GM12878 (cell line): ENCODE measurements around the gene VN1R5. TPM values are rescaled to one million over a fixed set of nuclear protein-coding genes. Genes with fewer than 3 reads are reported as not detected.

Experiments used
- ATAC-seq: fragments of 200-7000 bp; cut with Tn5 transposase; 3 replicates; pipeline ENCODE4 v1.9.1; 2020; ENCODE audit warnings: mild to moderate bottlenecking, moderate library complexity
- BruUV-seq: library from RNA; stranded (reverse); fragments of 400-500 nt; replicated peaks from 2 replicates; lab custom pipeline; 2021; lab: Mats Ljungman, UMichigan
- CTCF ChIA-PET: fragments of 300-600 bp; sonication (Branson Sonifier 250); formaldehyde crosslinking; extraction: SDS; loops from one replicate; lab custom pipeline; 2021; ENCODE audit warnings: inconsistent platforms; lab: Yijun Ruan, JAX
- POLR2A ChIA-PET: fragments of 350-600 bp; formaldehyde crosslinking; extraction: SDS; loops from one replicate; lab custom pipeline; 2021; ENCODE audit warnings: inconsistent platforms; lab: Charles Lee
- RAD21 ChIA-PET: fragments of 300-600 bp; sonication (Branson Sonifier 250); formaldehyde crosslinking; loops from one replicate; lab custom pipeline; 2023; ENCODE audit warnings: antibody characterized with exemption; ENCODE audit not compliant: unreplicated experiment; lab: Charles Lee
- SMC1A ChIA-PET: fragments of 300-600 bp; sonication (Branson Sonifier 250); formaldehyde crosslinking; loops from one replicate; lab custom pipeline; 2023; ENCODE audit not compliant: unreplicated experiment, uncharacterized antibody; lab: Charles Lee
- DNase-seq: peaks from one replicate; pipeline ENCODE4 v3.0.0-alpha.2; 2011; ENCODE audit warnings: low read depth, low spot score
- FAIRE-seq: peaks from 3 replicates; lab custom pipeline; 2011; peaks lifted over from hg19 to GRCh38; lab: Jason Lieb, UNC
- H2AFZ ChIP-seq: 2 replicates; pipeline ENCODE4 v1.6.0; 2011; ENCODE audit warnings: low read depth, low read length, control low read depth; ENCODE audit not compliant: control insufficient read depth
- H3K27ac ChIP-seq: 2 replicates; pipeline ENCODE4 v1.5.1; 2011; ENCODE audit warnings: control low read depth; ENCODE audit not compliant: control insufficient read depth, insufficient read depth
- H3K27me3 ChIP-seq, 2 experiments: replicated peaks in 1 of 2; 2 replicates each; pipeline versions ENCODE4 v1.6.0 to v1.6.1; 2011; ENCODE audit warnings: low read length in 1 of 2; ENCODE audit not compliant: control insufficient read depth in 2 of 2, insufficient read depth in 2 of 2
- H3K36me3 ChIP-seq, 2 experiments: 2 replicates each; pipeline ENCODE4 v1.5.1; 2011; ENCODE audit warnings: low read length in 1 of 2; ENCODE audit not compliant: control insufficient read depth in 2 of 2, insufficient read depth in 2 of 2
- H3K4me1 ChIP-seq: 2 replicates; pipeline ENCODE4 v1.6.1; 2011; ENCODE audit warnings: mild to moderate bottlenecking, low read length, moderate library complexity, mixed read lengths; ENCODE audit not compliant: control insufficient read depth, insufficient read depth
- H3K4me2 ChIP-seq: 2 replicates; pipeline ENCODE4 v1.6.0; 2011; ENCODE audit warnings: control low read depth; ENCODE audit not compliant: control insufficient read depth, insufficient read depth
- H3K4me3 ChIP-seq: fragments of 200-600 bp; sonication (generic); 2 replicates; pipeline ENCODE4 v1.5.1; 2016
- H3K79me2 ChIP-seq: 2 replicates; pipeline ENCODE4 v1.6.0; 2011; ENCODE audit warnings: low read length; ENCODE audit not compliant: control insufficient read depth, insufficient read depth
- H3K9ac ChIP-seq: 2 replicates; pipeline ENCODE4 v1.8.0; 2011; ENCODE audit warnings: low read length, control low read depth, mixed read lengths; ENCODE audit not compliant: control insufficient read depth, insufficient read depth
- H3K9me3 ChIP-seq: replicated peaks from 3 replicates; pipeline ENCODE4 v1.5.1; 2011; ENCODE audit warnings: mild to moderate bottlenecking, low read length; ENCODE audit not compliant: control insufficient read depth, insufficient read depth
- H4K20me1 ChIP-seq: 2 replicates; pipeline ENCODE4 v1.6.0; 2011; ENCODE audit not compliant: control insufficient read depth, insufficient read depth
- ASH2L ChIP-seq: fragments of 300-600, 200-600 bp; sonication (generic); IDR thresholded peaks from 2 replicates; pipeline ENCODE4 v1.6.1; 2017; ENCODE audit warnings: low read depth, mild to moderate bottlenecking, borderline replicate concordance
- CEBPB ChIP-seq, 2 experiments: fragments of 150-350 bp in 1 of 2; IDR thresholded peaks; 2 replicates each; pipeline ENCODE4 v1.6.1; 2012 to 2014; ENCODE audit warnings: low read depth in 2 of 2, low read length in 2 of 2, borderline replicate concordance in 1 of 2, inconsistent platforms in 1 of 2
- CREM ChIP-seq: IDR thresholded peaks from 2 replicates; pipeline ENCODE4 v1.6.1; 2014; ENCODE audit warnings: antibody characterized with exemption, low read depth
- GATAD2B ChIP-seq: fragments of 450-650 bp; conservative IDR thresholded peaks from 2 replicates; pipeline ENCODE4 v1.6.1; 2017; ENCODE audit warnings: low read depth, mild to moderate bottlenecking, moderate library complexity
- HDAC2 ChIP-seq: fragments of 200-600 bp; sonication (generic); IDR thresholded peaks from 2 replicates; pipeline ENCODE4 v1.6.1; 2017
- JUNB ChIP-seq: IDR thresholded peaks from 2 replicates; pipeline ENCODE4 v1.6.1; 2016; ENCODE audit warnings: antibody characterized with exemption, mild to moderate bottlenecking
- KAT2A ChIP-seq: conservative IDR thresholded peaks from 2 replicates; pipeline ENCODE4 v1.6.1; 2011; ENCODE audit warnings: low read depth, low read length; ENCODE audit not compliant: control insufficient read depth
- NRF1 ChIP-seq: conservative IDR thresholded peaks from 2 replicates; pipeline ENCODE4 v1.6.1; 2011; ENCODE audit warnings: mild to moderate bottlenecking, low read depth, low read length, improper control_type of control experiment
- POLR2A ChIP-seq: IDR thresholded peaks from 2 replicates; pipeline ENCODE4 v1.6.1; 2011; ENCODE audit warnings: low read depth, mild to moderate bottlenecking, low read length
- RAD21 ChIP-seq: IDR thresholded peaks from 2 replicates; pipeline ENCODE4 v1.6.1; 2011; ENCODE audit warnings: mild to moderate bottlenecking, low read depth, low read length, moderate library complexity; ENCODE audit not compliant: insufficient read depth
- RAD51 ChIP-seq: fragments of 450-650 bp; IDR thresholded peaks from 2 replicates; pipeline ENCODE4 v1.6.1; 2016; ENCODE audit warnings: moderate library complexity, mild to moderate bottlenecking, inconsistent platforms
- SIX5 ChIP-seq: IDR thresholded peaks from 2 replicates; pipeline ENCODE4 v1.6.1; 2011; ENCODE audit warnings: mild to moderate bottlenecking, low read depth, low read length, moderate library complexity; ENCODE audit not compliant: severe bottlenecking
- SMARCA5 ChIP-seq: fragments of 450-650 bp; IDR thresholded peaks from 2 replicates; pipeline ENCODE4 v1.6.1; 2017; ENCODE audit warnings: mild to moderate bottlenecking
- TBL1XR1 ChIP-seq: IDR thresholded peaks from 2 replicates; pipeline ENCODE4 v1.6.1; 2012; ENCODE audit warnings: low read depth, low read length, improper control_type of control experiment
- TCF3 ChIP-seq: IDR thresholded peaks from 2 replicates; pipeline ENCODE4 v1.6.1; 2012; ENCODE audit warnings: low read depth, mild to moderate bottlenecking, low read length, borderline replicate concordance; ENCODE audit not compliant: insufficient read depth
- USF1 ChIP-seq: IDR thresholded peaks from 2 replicates; pipeline ENCODE4 v1.6.1; 2011; ENCODE audit warnings: borderline replicate concordance, low read depth, mild to moderate bottlenecking, moderate library complexity, mixed read lengths, low read length; ENCODE audit not compliant: insufficient read depth; ENCODE audit errors: extremely low read length
- WGBS: methylation state at CpG from one replicate; pipeline ENCODE4 v1.1.6; 2016; ENCODE audit warnings: low lambda C conversion rate; ENCODE audit not compliant: insufficient replicate concordance, insufficient coverage; ENCODE audit errors: missing lambda C conversion rate; 5-methylcytosine and 5-hydroxymethylcytosine counted together
- in situ Hi-C: fragments of 300-500 bp; cut with MboI; formaldehyde crosslinking; loops from 9 replicates; pipeline ENCODE4 v1.14.3; 2018; ENCODE audit warnings: mixed read lengths
- intact Hi-C: fragments of 100-400 bp; cut with micrococcal nuclease; formaldehyde crosslinking; loops from one replicate; pipeline ENCODE4 v1.14.2; 2022; ENCODE audit not compliant: unreplicated experiment
- polyA plus RNA-seq, 11 experiments: library from polyadenylated mRNA; depleted of rRNA in 4 of 11; unstranded in 6 of 11; stranded (reverse) in 5 of 11; fragments of >200 nt; fragmentation: Nextera tagmentation in 4 of 11; fragmentation: Illumina TruSeq in 1 of 11; extraction: Ambion mirVana in 4 of 11; extraction: Trizol in 1 of 11; gene quantifications; 1 replicate in 1 of 11; 2 replicates in 10 of 11; pipeline versions ENCODE4 v1.2.1 to v1.2.3, GENCODE V29; 2011 to 2016; ENCODE audit warnings: inconsistent platforms in 2 of 11, missing spikeins in 2 of 11, low read depth in 1 of 11
- total RNA-seq, 4 experiments: library from RNA; depleted of rRNA in 3 of 4; stranded (reverse); fragments of >200 nt in 3 of 4; fragmentation: Illumina TruSeq in 1 of 4; extraction: Trizol in 1 of 4; gene quantifications; 2 replicates each; pipeline versions ENCODE4 v1.2.1 to v1.2.3, GENCODE V29; 2013 to 2021

The VN1R5 gene
- total and polyA plus RNA-seq, 10 of the 15 experiments (the other 5 are each of a cell fraction or from before 2014, with no cell fraction given): not detected

- no peaks in the 10 kb centered on the region for H4K20me1 ChIP-seq
- no peak overlapping the region for H3K27ac ChIP-seq
- TF ChIP-seq SIX5: no peak
- TF ChIP-seq JUNB: no peak
- TF ChIP-seq GATAD2B: no peak
- no peak for TF ChIP-seq CREM
- TF ChIP-seq KAT2A: no peak
- TF ChIP-seq TCF3: no peak
- TF ChIP-seq USF1: no peak
- no peak for TF ChIP-seq SMARCA5
- no peak for TF ChIP-seq TBL1XR1
- TF ChIP-seq ASH2L: no peak
- no peak for TF ChIP-seq HDAC2
- TF ChIP-seq RAD21: no peak
- TF ChIP-seq CEBPB (IDR thresholded peaks at IDR 0.05; ENCODE audit: borderline replicate concordance in 1 of 2, low read depth in 2 of 2, low read length in 2 of 2): no peak
- no peak for TF ChIP-seq NRF1
- no peak for TF ChIP-seq POLR2A
- no peak for TF ChIP-seq RAD51
- CTCF ChIA-PET: no interaction called here
- no peaks in the 10 kb centered on the region for H3K27me3 ChIP-seq
- no peak overlapping the region for H2AFZ ChIP-seq
- no peak for FAIRE-seq
- no peaks in the 10 kb centered on the region for H3K79me2 ChIP-seq
- no peak for DNase-seq
- no peak overlapping the region for H3K9ac ChIP-seq
- SMC1A ChIA-PET: no interaction called here
- ATAC-seq: no peak; the same call in 2 of the 3 replicates
- 8% methylated on average over 3 of the region's 3 CpGs for WGBS
- H3K4me3 ChIP-seq: no peak overlapping the region
- H3K9me3 ChIP-seq: peaks cover 4% of the 10 kb centered on the region; the same call in 2 of the 3 replicates
- H3K36me3 ChIP-seq: no peaks in the 10 kb centered on the region
- in situ Hi-C loops (no loop called here), intact Hi-C loops (no loop called here)
- RAD21 ChIA-PET: no interaction called here
- POLR2A ChIA-PET: no interaction called here
- no peaks in the 10 kb centered on the region for H3K4me1 ChIP-seq
- no peak overlapping the region for H3K4me2 ChIP-seq
- no TSS peak for BruUV-seq
These were observed 27.7 kb upstream of the VN1R5 start for GRCh38 chr1:247228133-247228532.
